Measurements from ENCODE around the gene CD180. TPM values are rescaled to one million over a fixed set of nuclear protein-coding genes. Genes with fewer than 3 reads are reported as not detected.

The CD180 gene
- total RNA-seq, 1 experiment from 2014 or later, result not detected

DNA sequence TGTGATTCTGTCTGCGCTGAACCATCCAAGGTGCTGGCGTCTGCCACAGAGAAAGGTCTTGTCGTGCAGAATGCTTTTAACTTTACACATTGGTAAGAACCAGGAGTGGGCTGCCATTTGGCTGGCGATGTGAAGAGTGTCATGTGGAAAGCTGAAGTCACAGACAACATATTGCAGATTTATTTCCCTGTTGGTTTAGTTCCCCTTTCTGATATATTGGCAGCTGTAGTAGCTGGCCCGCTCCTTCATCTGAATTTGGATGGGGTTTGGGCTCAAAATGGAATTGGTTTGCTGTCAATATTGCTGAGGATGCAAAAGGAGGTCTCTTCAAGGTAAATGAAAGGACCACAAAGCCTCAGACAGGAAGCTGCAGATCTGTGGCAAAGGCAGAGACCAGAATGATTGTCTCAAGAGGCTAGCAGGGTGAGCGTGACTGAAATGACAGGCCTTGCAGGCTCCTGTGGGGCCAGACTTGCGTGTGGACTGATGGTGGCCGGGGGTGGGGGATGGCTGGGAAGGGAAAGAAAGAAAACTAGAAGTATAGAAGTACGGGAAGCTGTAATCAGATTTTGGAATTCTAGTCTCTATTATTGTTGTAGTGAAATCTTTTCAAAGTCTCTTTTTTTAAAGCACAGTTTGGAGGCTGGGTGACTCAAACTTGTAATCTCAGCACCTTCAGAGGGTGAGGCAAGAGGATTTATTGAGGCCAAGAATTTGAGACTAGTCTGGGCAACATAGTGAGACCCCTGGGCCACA lies 25.1 kb upstream of the CD180 start:
- TF ChIP-seq, protein P1, sequence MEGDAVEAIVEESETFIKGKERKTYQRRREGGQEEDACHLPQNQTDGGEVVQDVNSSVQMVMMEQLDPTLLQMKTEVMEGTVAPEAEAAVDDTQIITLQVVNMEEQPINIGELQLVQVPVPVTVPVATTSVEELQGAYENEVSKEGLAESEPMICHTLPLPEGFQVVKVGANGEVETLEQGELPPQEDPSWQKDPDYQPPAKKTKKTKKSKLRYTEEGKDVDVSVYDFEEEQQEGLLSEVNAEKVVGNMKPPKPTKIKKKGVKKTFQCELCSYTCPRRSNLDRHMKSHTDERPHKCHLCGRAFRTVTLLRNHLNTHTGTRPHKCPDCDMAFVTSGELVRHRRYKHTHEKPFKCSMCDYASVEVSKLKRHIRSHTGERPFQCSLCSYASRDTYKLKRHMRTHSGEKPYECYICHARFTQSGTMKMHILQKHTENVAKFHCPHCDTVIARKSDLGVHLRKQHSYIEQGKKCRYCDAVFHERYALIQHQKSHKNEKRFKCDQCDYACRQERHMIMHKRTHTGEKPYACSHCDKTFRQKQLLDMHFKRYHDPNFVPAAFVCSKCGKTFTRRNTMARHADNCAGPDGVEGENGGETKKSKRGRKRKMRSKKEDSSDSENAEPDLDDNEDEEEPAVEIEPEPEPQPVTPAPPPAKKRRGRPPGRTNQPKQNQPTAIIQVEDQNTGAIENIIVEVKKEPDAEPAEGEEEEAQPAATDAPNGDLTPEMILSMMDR (IDR thresholded peaks at IDR 0.05; ENCODE audit: insufficient read depth in 1 of 2, low read depth in 1 of 2, low read length in 1 of 2, severe bottlenecking in 1 of 2, unreplicated experiment in 1 of 2), result no peak
- CTCF ChIA-PET, result no interaction called here

DNA sequence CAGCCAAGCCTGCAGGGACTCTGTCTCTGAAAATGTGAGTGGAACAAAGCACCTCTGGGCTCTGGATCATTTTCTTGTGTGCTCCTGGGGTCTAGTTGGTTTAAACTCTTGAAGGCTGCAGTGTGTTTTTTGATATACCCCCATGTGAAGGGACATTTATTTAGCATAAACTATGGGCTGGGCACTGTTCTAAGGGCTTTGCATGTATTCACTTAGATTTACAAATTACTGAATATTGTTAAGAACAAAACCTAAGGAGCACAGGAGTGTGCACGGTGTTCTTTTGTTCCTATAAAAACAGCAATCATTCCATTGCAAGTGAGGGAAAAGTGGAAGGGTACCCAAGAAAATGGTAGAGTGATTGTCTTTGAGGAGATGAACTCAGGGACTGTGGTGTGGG lies 20.0 kb upstream of the CD180 start:
- Mint-ChIP-seq H3K4me1 (ENCODE audit: low read depth, unreplicated experiment) (no peaks in the 10 kb centered on the region), H3K27ac (ENCODE audit: unreplicated experiment) (no peak overlapping the region), H3K9me3 (ENCODE audit: unreplicated experiment) (no peaks in the 10 kb centered on the region), H3K4me3 (ENCODE audit: unreplicated experiment) (no peak overlapping the region), H3K27me3 (ENCODE audit: insufficient read depth, unreplicated experiment) (no peaks in the 10 kb centered on the region), H3K36me3 (ENCODE audit: insufficient read depth, unreplicated experiment) (no peaks in the 10 kb centered on the region)
- TF ChIP-seq, protein P1 (IDR thresholded peaks at IDR 0.05; ENCODE audit: insufficient read depth in 1 of 2, low read depth in 1 of 2, low read length in 1 of 2, severe bottlenecking in 1 of 2, unreplicated experiment in 1 of 2), result no peak
- Histone ChIP-seq H3K4me3 (ENCODE audit: low read depth, low read length) (no peak overlapping the region), H3K36me3 (ENCODE audit: control insufficient read depth, insufficient read depth, low read length) (no peaks in the 10 kb centered on the region), H3K4me1 (no peaks in the 10 kb centered on the region), H3K27me3 (replicated peaks; ENCODE audit: control insufficient read depth, insufficient read depth, low read length) (no peaks in the 10 kb centered on the region), H3K9me3 (no peaks in the 10 kb centered on the region)
- no TSS peak for BruUV-seq (replicated peaks)
- no peak for DNase-seq
- ChIA-PET POLR2A (no interaction called here), CTCF (no interaction called here)
- intact Hi-C loops (cut with micrococcal nuclease; ENCODE audit: unreplicated experiment), result no loop called here

More for the DNA sequence above, 25.1 kb upstream of the CD180 start:
- Histone ChIP-seq H3K27me3 (replicated peaks; ENCODE audit: control insufficient read depth, insufficient read depth, low read length) (no peaks in the 10 kb centered on the region), H3K9me3 (no peaks in the 10 kb centered on the region), H3K4me1 (no peaks in the 10 kb centered on the region), H3K36me3 (ENCODE audit: control insufficient read depth, insufficient read depth, low read length) (no peaks in the 10 kb centered on the region), H3K4me3 (ENCODE audit: low read depth, low read length) (no peak overlapping the region)
- H3K9me3 Mint-ChIP-seq (ENCODE audit: unreplicated experiment), result no peaks in the 10 kb centered on the region
- intact Hi-C loops (cut with micrococcal nuclease; ENCODE audit: unreplicated experiment), result no loop called here
- POLR2A ChIA-PET, result no interaction called here
- no peak for DNase-seq
- H3K4me1 Mint-ChIP-seq (ENCODE audit: low read depth, unreplicated experiment), result no peaks in the 10 kb centered on the region
- H3K27ac Mint-ChIP-seq (ENCODE audit: unreplicated experiment), result no peak overlapping the region
- BruUV-seq (replicated peaks), result no TSS peak
- H3K27me3 Mint-ChIP-seq (ENCODE audit: insufficient read depth, unreplicated experiment), result no peaks in the 10 kb centered on the region
- H3K4me3 Mint-ChIP-seq (ENCODE audit: unreplicated experiment), result no peak overlapping the region
- H3K36me3 Mint-ChIP-seq (ENCODE audit: insufficient read depth, unreplicated experiment), result no peaks in the 10 kb centered on the region

DNA sequence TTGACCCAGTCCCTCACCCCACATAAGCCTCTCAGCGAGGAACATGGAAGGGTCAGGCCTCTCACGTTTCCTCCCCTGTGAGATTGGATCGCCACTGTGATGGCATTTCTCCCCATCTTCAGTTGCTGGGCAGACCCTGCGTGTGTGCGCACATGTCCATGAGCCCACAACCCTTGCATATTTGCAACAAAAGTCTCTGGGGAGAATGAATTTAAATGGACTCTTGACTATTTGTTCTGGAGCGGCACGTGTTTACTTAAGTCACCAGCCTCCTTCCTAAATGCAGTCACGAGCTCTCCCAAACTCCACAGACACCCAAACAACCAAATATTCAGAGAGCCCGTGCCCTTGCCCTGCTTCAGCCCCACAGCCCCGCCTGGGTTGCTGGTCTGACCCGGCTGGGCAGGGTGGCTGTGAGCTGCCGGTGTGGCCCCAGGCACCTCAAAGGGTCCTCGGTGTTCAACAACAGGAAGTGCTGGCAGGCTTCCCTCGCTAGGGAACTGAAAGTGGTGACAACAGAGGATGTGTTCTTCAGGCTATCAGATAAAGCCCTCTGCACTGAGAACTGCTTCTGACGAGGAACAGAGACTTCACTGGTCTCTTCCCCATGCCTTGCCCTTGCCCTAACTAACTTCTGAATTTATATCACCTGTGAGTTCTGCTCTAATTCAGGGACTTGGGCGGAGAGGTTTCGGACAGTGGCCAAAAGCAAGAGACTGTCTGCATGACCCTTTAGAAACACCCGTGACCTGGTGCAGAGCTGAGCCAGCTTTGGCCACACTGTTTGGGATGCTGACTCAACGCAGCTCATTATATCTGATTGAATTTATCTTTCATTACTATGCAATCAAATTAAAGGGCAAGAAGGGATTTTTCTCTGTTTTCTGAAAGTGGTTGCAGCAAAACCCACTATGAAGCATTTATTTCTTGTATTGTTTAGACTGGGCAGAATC lies 19.2 kb upstream of the CD180 start:
- Histone ChIP-seq H3K27me3 (replicated peaks; ENCODE audit: control insufficient read depth, insufficient read depth, low read length) (no peaks in the 10 kb centered on the region), H3K4me1 (no peaks in the 10 kb centered on the region), H3K36me3 (ENCODE audit: control insufficient read depth, insufficient read depth, low read length) (no peaks in the 10 kb centered on the region), H3K4me3 (ENCODE audit: low read depth, low read length) (no peak overlapping the region), H3K9me3 (no peaks in the 10 kb centered on the region)
- H3K36me3 Mint-ChIP-seq (ENCODE audit: insufficient read depth, unreplicated experiment), result no peaks in the 10 kb centered on the region
- no peak for DNase-seq
- BruUV-seq (replicated peaks), result no TSS peak
- H3K4me3 Mint-ChIP-seq (ENCODE audit: unreplicated experiment), result no peak overlapping the region
- H3K27me3 Mint-ChIP-seq (ENCODE audit: insufficient read depth, unreplicated experiment), result no peaks in the 10 kb centered on the region
- H3K27ac Mint-ChIP-seq (ENCODE audit: unreplicated experiment), result no peak overlapping the region
- POLR2A ChIA-PET, result no interaction called here
- CTCF ChIA-PET, result no interaction called here
- TF ChIP-seq, protein P1 (IDR thresholded peaks at IDR 0.05; ENCODE audit: insufficient read depth in 1 of 2, low read depth in 1 of 2, low read length in 1 of 2, severe bottlenecking in 1 of 2, unreplicated experiment in 1 of 2), result no peak
- no peaks in the 10 kb centered on the region for H3K9me3 Mint-ChIP-seq (ENCODE audit: unreplicated experiment)
- H3K4me1 Mint-ChIP-seq (ENCODE audit: low read depth, unreplicated experiment), result no peaks in the 10 kb centered on the region
- intact Hi-C loops (cut with micrococcal nuclease; ENCODE audit: unreplicated experiment), result no loop called here

Data from Caco-2 (cell line).